Measurements from ENCODE around the gene AICDA. TPM values are rescaled to one million over a fixed set of nuclear protein-coding genes. Genes with fewer than 3 reads are reported as not detected.
"Not testable (repeated sequence)": the region's sequence is repeated elsewhere in the genome, so short reads cannot be mapped to it uniquely, and the experiment has no call there.

Gene AICDA
- total RNA-seq, 1 donor from 2014 or later: 0.40 TPM

GRCh38 chr12:8566052-8566451 lies 46.6 kb downstream of the AICDA start:
- DNase-seq (ENCODE audit: low spot score); intact Hi-C loops (cut with DNase I): not testable (repeated sequence)
- ATAC-seq: peak; percentile 46

DNA sequence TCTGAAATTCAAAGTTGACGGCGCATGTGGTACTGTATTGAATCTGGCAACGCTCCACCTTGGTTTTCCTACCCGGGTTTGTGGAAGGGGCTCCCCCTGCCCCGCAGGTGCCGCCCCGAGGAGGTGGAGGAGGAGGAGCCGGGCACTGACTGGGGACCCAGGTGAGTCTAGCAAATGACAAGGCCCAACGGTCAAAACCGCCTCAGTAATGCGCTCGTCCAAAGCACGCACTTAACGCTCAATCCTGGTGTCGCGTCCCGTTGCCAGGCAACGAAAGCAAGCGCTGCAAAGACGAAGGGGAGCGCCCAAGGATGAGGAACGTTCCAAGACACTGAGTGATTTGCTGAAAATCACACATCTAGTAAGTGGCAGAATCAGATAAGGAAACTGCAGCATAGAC lies 48.0 kb downstream of the AICDA start:
- DNase-seq (ENCODE audit: low spot score) (no peak), ATAC-seq (no peak)
- intact Hi-C loops (cut with DNase I): no loop called here

DNA sequence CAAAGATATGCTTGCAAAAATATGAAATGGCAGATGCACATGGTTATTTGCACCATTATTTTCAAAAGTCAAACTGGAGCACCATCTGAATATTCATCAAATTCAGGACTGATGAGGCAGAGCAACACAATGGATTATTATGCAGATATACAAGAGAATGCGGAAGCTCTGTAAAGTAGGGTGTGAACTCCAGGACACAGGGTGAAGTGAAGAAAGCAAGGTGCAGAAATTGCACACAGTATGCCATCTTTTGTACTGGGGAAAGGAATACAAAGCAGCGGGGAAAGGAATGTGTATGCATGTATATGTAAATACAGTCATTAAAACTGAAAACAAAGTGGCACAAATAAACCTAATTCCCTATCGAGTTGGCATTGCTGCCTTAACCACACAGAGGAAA lies 49.3 kb downstream of the AICDA start:
- ATAC-seq (no peak), DNase-seq (ENCODE audit: low spot score) (no peak)
- intact Hi-C loops (cut with DNase I): no loop called here

GRCh38 chr12:8562310-8562709 lies 50.3 kb downstream of the AICDA start:
- DNase-seq (ENCODE audit: low spot score): no peak
- ATAC-seq: no peak
- intact Hi-C loops (cut with DNase I): no loop called here

DNA sequence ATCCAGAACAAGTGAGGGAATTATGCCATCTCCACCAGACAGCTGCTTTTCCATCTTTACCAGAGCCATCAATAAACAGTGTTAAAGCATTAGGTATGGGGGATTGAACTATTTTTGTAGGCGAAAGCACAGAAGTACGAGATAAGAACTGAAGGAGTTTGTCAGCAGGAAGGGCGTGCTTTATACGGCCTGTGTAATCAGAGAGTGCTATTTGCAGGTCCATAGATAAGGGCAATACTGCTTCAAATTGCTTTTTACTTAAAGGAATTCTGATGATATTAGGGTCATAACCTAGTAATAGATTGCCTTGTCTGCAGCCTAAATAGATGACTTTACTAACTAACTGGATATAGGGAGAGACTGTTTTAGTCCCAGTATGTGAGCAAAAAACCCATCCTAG lies 51.6 kb downstream of the AICDA start:
- intact Hi-C loops (cut with DNase I): no loop called here
- ATAC-seq: no peak
- no peak for DNase-seq (ENCODE audit: low spot score)

DNA sequence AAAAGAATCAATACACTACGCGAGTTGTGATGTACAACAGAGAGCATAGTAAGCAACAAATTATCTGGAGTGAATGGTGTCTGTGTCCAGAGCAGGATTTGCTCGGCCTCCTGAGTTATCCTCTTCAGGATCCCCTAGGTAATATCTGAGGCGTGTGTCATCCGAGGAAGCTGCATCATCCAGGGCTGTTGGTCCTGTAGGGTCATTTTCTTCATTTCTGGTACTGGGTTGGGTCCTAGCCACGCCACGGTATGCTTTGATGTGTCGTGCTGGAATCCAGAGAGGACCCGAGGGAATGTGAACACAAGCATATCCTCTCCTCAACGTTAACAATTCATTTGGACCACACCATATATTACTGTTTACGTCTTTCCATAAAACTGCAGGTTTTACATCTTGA lies 53.0 kb downstream of the AICDA start:
- DNase-seq (ENCODE audit: low spot score): no peak
- intact Hi-C loops (cut with DNase I): no loop called here
- ATAC-seq: no peak

GRCh38 chr12:8556531-8557097 lies 56.0 kb downstream of the AICDA start:
- intact Hi-C loops (cut with DNase I): no loop called here
- DNase-seq (ENCODE audit: low spot score) (no peak), ATAC-seq (no peak)

DNA sequence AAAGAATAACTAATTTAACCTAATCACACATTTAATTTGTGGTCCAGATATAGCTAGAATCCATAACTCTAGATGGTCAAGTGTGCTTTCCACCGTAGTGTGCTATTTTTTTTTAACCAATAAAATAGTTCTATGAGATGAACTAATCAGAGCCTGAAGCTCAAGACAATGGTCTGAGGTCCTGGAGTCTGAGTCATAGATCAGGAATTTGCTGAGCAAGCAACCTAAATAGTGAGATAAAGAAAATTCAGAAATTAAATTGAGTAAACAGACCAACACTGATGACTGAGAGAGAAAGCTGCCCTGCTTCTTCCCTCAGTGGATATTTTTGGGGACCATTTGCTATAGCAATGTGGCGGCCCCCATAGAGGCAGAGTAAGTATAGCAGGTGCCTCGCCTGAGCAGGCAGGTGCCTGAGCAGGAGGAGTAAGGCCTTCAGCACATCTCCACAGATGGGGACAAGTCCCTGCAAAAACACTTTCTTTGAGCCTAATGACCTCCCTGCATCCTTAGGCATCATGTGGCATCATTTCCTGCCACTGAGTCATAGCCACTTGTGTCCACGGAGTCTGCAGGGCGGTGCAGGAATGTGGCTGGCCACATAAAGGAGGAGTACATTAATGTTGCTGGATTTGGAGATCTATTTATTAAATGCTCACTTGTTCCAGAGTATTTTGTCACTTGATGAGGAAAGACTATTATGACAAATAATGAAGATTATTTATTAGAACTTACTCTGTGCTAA lies 58.0 kb downstream of the AICDA start:
- DNase-seq (ENCODE audit: low spot score) (no peak), ATAC-seq (no peak)
- intact Hi-C loops (cut with DNase I): no loop called here

- ATAC-seq (no peak), DNase-seq (ENCODE audit: low spot score) (no peak)
- intact Hi-C loops (cut with DNase I): no loop called here
Measured at GRCh38 chr12:8553088-8553627, 59.5 kb downstream of the AICDA start.

Other genes starting within 250 kb of the AICDA start
- not detected for gene CLEC6A, start 156.9 kb downstream of the AICDA start, total RNA-seq
- 0.67 TPM for gene CLEC4D, start 99.4 kb downstream of the AICDA start, total RNA-seq
- 2.6 TPM for gene CLEC4E, start 72.0 kb downstream of the AICDA start, total RNA-seq
- gene MFAP5, start 50.0 kb upstream of the AICDA start, total RNA-seq: 387 TPM
- 79.8 TPM for gene RIMKLB, start 85.1 kb upstream of the AICDA start, total RNA-seq
- gene A2ML1, start 209.8 kb upstream of the AICDA start, total RNA-seq: 13.6 TPM